Measurements from ENCODE around the gene FOSB. TPM values are rescaled to one million over a fixed set of nuclear protein-coding genes. Genes with fewer than 3 reads are reported as not detected.

The FOSB gene
- total and polyA plus RNA-seq, 9 of the 15 experiments (the other 6 are each of a cell fraction or from before 2014, with no cell fraction given) = 0.11 to 2.7 (median 0.73) TPM

GRCh38 chr19:45506246-45506988, 38.6 kb downstream of the FOSB start (continued):
- TF ChIP-seq SRSF3 (IDR thresholded peaks at IDR 0.05; ENCODE audit: insufficient read depth, low read length) (no peak), ZNF24 (IDR thresholded peaks at IDR 0.05) (peak; percentile 58), ARID2 (IDR thresholded peaks at IDR 0.05) (no peak), NR3C1 (CRISPR knock-in tag; IDR thresholded peaks at IDR 0.05) (no peak), TCF3 (CRISPR knock-in tag; IDR thresholded peaks at IDR 0.05) (peak; percentile 24; the same call in 1 of the 2 replicates), KLF13 (tag; IDR thresholded peaks at IDR 0.05; ENCODE audit: borderline replicate concordance, low read depth) (peak; percentile 65; the same call in 1 of the 2 replicates), THAP7 (CRISPR knock-in tag; IDR thresholded peaks at IDR 0.05) (no peak), THRB (CRISPR knock-in tag; conservative IDR thresholded peaks at IDR 0.05) (no peak), MEF2D (tag; conservative IDR thresholded peaks at IDR 0.05; ENCODE audit: low read depth) (no peak), ZNF282 (CRISPR knock-in tag; IDR thresholded peaks at IDR 0.05) (no peak), KHSRP (IDR thresholded peaks at IDR 0.05) (peak; percentile 85), SUPT5H (IDR thresholded peaks at IDR 0.05) (peak; percentile 82), KAT2B (IDR thresholded peaks at IDR 0.05; ENCODE audit: low read depth, low read length) (no peak), PBX2 (CRISPR knock-in tag; IDR thresholded peaks at IDR 0.05; ENCODE audit: low read depth) (no peak), PBX2 (tag; conservative IDR thresholded peaks at IDR 0.05; ENCODE audit: low read depth) (no peak), CEBPG (CRISPR knock-in tag; IDR thresholded peaks at IDR 0.05) (peak; percentile 21; the same call in 1 of the 2 replicates), CEBPG (tag; conservative IDR thresholded peaks at IDR 0.05 in 1 of 2, IDR thresholded peaks at IDR 0.05 in 1 of 2) (no peak), ADNP (tag; IDR thresholded peaks at IDR 0.05) (no peak), SMARCA5 (IDR thresholded peaks at IDR 0.05) (no peak), ETV1 (tag; conservative IDR thresholded peaks at IDR 0.05; ENCODE audit: low read depth) (peak; percentile 71), ERF (CRISPR knock-in tag; IDR thresholded peaks at IDR 0.05) (no peak), ZNF511 (CRISPR knock-in tag; IDR thresholded peaks at IDR 0.05) (no peak), GMEB1 (CRISPR knock-in tag; IDR thresholded peaks at IDR 0.05) (peak; percentile 31; the same call in 1 of the 2 replicates), ZNF316 (IDR thresholded peaks at IDR 0.05) (no peak)
